ENCODE data around the gene SPSB4. TPM values are rescaled to one million over a fixed set of nuclear protein-coding genes. Genes with fewer than 3 reads are reported as not detected.

The SPSB4 gene
- total and polyA plus RNA-seq, 4 experiments from 2014 or later: not detected

- H3K4me1 ChIP-seq (ENCODE audit: insufficient read depth, low read length): no peaks in the 10 kb centered on the region
- Mint-ChIP-seq H3K36me3 (no peaks in the 10 kb centered on the region), H3K9me3 (no peaks in the 10 kb centered on the region), H3K4me1 (no peaks in the 10 kb centered on the region), H3K4me3 (no peak overlapping the region), H3K27ac (no peak overlapping the region), H3K27me3 (peaks cover 1 to 2% of the 10 kb centered on the region in 2 donors)
- intact Hi-C loops (cut with micrococcal nuclease): no loop called here
- no peaks in the 10 kb centered on the region for H3K27me3 ChIP-seq (ENCODE audit: insufficient read depth, low read length)
- no peak for DNase-seq
- H3K4me3 ChIP-seq (ENCODE audit: low read length in 2 of 2): no peak overlapping the region
- no peaks in the 10 kb centered on the region for H3K9me3 ChIP-seq (ENCODE audit: control insufficient read depth in 1 of 2, low read length in 2 of 2)
- ChIA-PET POLR2A (ENCODE audit: partially characterized antibody) (no interaction called here), CTCF (ENCODE audit: partially characterized antibody) (no interaction called here)
- no peak overlapping the region for H3K27ac ChIP-seq (ENCODE audit: low read depth, low read length)
- H3K36me3 ChIP-seq (ENCODE audit: insufficient read depth, low read length): no peaks in the 10 kb centered on the region
Observed at GRCh38 chr3:141093397-141093796, 42.2 kb downstream of the SPSB4 start.

- peaks cover 0 to 3% (median 0%) of the 10 kb centered on the region in 8 donors for H3K9me3 Mint-ChIP-seq
- CTCF ChIA-PET (ENCODE audit: partially characterized antibody): no interaction called here
- POLR2A ChIA-PET (ENCODE audit: partially characterized antibody): no interaction called here
- no peak overlapping the region for H3K27ac ChIP-seq (ENCODE audit: low read depth, low read length)
- intact Hi-C loops (cut with micrococcal nuclease): no loop called here
- no peaks in the 10 kb centered on the region for H3K9me3 ChIP-seq (ENCODE audit: control insufficient read depth in 1 of 2, low read length in 2 of 2)
- H3K27me3 ChIP-seq (ENCODE audit: insufficient read depth, low read length): no peaks in the 10 kb centered on the region
- no peak overlapping the region for H3K4me3 ChIP-seq (ENCODE audit: low read length in 2 of 2)
- no peaks in the 10 kb centered on the region for H3K4me1 ChIP-seq (ENCODE audit: insufficient read depth, low read length)
- no peak overlapping the region for H3K4me3 Mint-ChIP-seq
- H3K27me3 Mint-ChIP-seq: peaks cover 0 to 2% of the 10 kb centered on the region in 2 donors
- no peak overlapping the region for H3K27ac Mint-ChIP-seq
- H3K4me1 Mint-ChIP-seq: no peaks in the 10 kb centered on the region
- no peaks in the 10 kb centered on the region for H3K36me3 Mint-ChIP-seq
- H3K36me3 ChIP-seq (ENCODE audit: insufficient read depth, low read length): no peaks in the 10 kb centered on the region
- DNase-seq: no peak
Observed at GRCh38 chr3:141093971-141094684, 43.0 kb downstream of the SPSB4 start.

GRCh38 chr3:141094790-141095545 is 43.8 kb downstream of the SPSB4 start:
- no peak overlapping the region for H3K4me3 ChIP-seq (ENCODE audit: low read length in 2 of 2)
- no peaks in the 10 kb centered on the region for H3K4me1 ChIP-seq (ENCODE audit: insufficient read depth, low read length)
- Mint-ChIP-seq H3K4me1 (no peaks in the 10 kb centered on the region), H3K9me3 (peaks cover 0 to 3% (median under 1%) of the 10 kb centered on the region in 8 donors), H3K27me3 (peaks cover 0 to 2% of the 10 kb centered on the region in 2 donors), H3K4me3 (no peak overlapping the region), H3K36me3 (no peaks in the 10 kb centered on the region), H3K27ac (no peak overlapping the region)
- no peaks in the 10 kb centered on the region for H3K36me3 ChIP-seq (ENCODE audit: insufficient read depth, low read length)
- intact Hi-C loops (cut with micrococcal nuclease): no loop called here
- ChIA-PET POLR2A (ENCODE audit: partially characterized antibody) (no interaction called here), CTCF (ENCODE audit: partially characterized antibody) (interaction anchor here (1.5 kb wide), 1 partner anchor 11 kb away, joined by 5 read pairs; no protein-coding TSS in a partner anchor)
- no peak for DNase-seq
- H3K9me3 ChIP-seq (ENCODE audit: control insufficient read depth in 1 of 2, low read length in 2 of 2): no peaks in the 10 kb centered on the region
- no peak overlapping the region for H3K27ac ChIP-seq (ENCODE audit: low read depth, low read length)
- no peaks in the 10 kb centered on the region for H3K27me3 ChIP-seq (ENCODE audit: insufficient read depth, low read length)

- intact Hi-C loops (cut with micrococcal nuclease): no loop called here
- Mint-ChIP-seq H3K27me3 (peaks cover 0 to 4% of the 10 kb centered on the region in 2 donors), H3K27ac (no peak overlapping the region), H3K4me3 (no peak overlapping the region), H3K4me1 (no peaks in the 10 kb centered on the region), H3K9me3 (peaks cover 0 to 3% (median under 1%) of the 10 kb centered on the region in 8 donors), H3K36me3 (no peaks in the 10 kb centered on the region)
- no peaks in the 10 kb centered on the region for H3K9me3 ChIP-seq (ENCODE audit: control insufficient read depth in 1 of 2, low read length in 2 of 2)
- ChIA-PET POLR2A (ENCODE audit: partially characterized antibody) (no interaction called here), CTCF (ENCODE audit: partially characterized antibody) (interaction anchor here (1.5 kb wide), 1 partner anchor 10 kb away, joined by 5 read pairs; no protein-coding TSS in a partner anchor)
- no peak overlapping the region for H3K4me3 ChIP-seq (ENCODE audit: low read length in 2 of 2)
- no peak overlapping the region for H3K27ac ChIP-seq (ENCODE audit: low read depth, low read length)
- H3K4me1 ChIP-seq (ENCODE audit: insufficient read depth, low read length): no peaks in the 10 kb centered on the region
- H3K36me3 ChIP-seq (ENCODE audit: insufficient read depth, low read length): no peaks in the 10 kb centered on the region
- no peak for DNase-seq
- H3K27me3 ChIP-seq (ENCODE audit: insufficient read depth, low read length): no peaks in the 10 kb centered on the region
Observed at GRCh38 chr3:141095546-141095937, 44.4 kb downstream of the SPSB4 start.

- peaks cover 0 to 3% (median under 1%) of the 10 kb centered on the region in 8 donors for H3K9me3 Mint-ChIP-seq
- CTCF ChIA-PET (ENCODE audit: partially characterized antibody): interaction anchor here (1.5 kb wide), 1 partner anchor 10 kb away, joined by 5 read pairs; no protein-coding TSS in a partner anchor
Observed at GRCh38 chr3:141096164-141096563, 45.0 kb downstream of the SPSB4 start.

GRCh38 chr3:141096981-141097380 is 45.8 kb downstream of the SPSB4 start:
- Histone ChIP-seq H3K27me3 (ENCODE audit: insufficient read depth, low read length) (no peaks in the 10 kb centered on the region), H3K9me3 (ENCODE audit: control insufficient read depth in 1 of 2, low read length in 2 of 2) (no peaks in the 10 kb centered on the region), H3K36me3 (ENCODE audit: insufficient read depth, low read length) (no peaks in the 10 kb centered on the region), H3K4me1 (ENCODE audit: insufficient read depth, low read length) (no peaks in the 10 kb centered on the region), H3K27ac (ENCODE audit: low read depth, low read length) (no peak overlapping the region), H3K4me3 (ENCODE audit: low read length in 2 of 2) (no peak overlapping the region)
- H3K27me3 Mint-ChIP-seq: peaks cover 0 to 4% of the 10 kb centered on the region in 2 donors
- H3K9me3 Mint-ChIP-seq: peaks cover 0 to 3% (median under 1%) of the 10 kb centered on the region in 8 donors
- DNase-seq: no peak
- no peak overlapping the region for H3K4me3 Mint-ChIP-seq
- intact Hi-C loops (cut with micrococcal nuclease): no loop called here
- POLR2A ChIA-PET (ENCODE audit: partially characterized antibody): no interaction called here
- H3K27ac Mint-ChIP-seq: no peak overlapping the region
- CTCF ChIA-PET (ENCODE audit: partially characterized antibody): no interaction called here
- H3K36me3 Mint-ChIP-seq: no peaks in the 10 kb centered on the region
- no peaks in the 10 kb centered on the region for H3K4me1 Mint-ChIP-seq

More at GRCh38 chr3:141096164-141096563, 45.0 kb downstream of the SPSB4 start:
- Histone ChIP-seq H3K9me3 (ENCODE audit: control insufficient read depth in 1 of 2, low read length in 2 of 2) (no peaks in the 10 kb centered on the region), H3K27me3 (ENCODE audit: insufficient read depth, low read length) (no peaks in the 10 kb centered on the region), H3K36me3 (ENCODE audit: insufficient read depth, low read length) (no peaks in the 10 kb centered on the region), H3K4me3 (ENCODE audit: low read length in 2 of 2) (no peak overlapping the region), H3K4me1 (ENCODE audit: insufficient read depth, low read length) (no peaks in the 10 kb centered on the region), H3K27ac (ENCODE audit: low read depth, low read length) (no peak overlapping the region)
- DNase-seq: no peak
- intact Hi-C loops (cut with micrococcal nuclease): no loop called here
- POLR2A ChIA-PET (ENCODE audit: partially characterized antibody): no interaction called here
- no peak overlapping the region for H3K27ac Mint-ChIP-seq
- H3K4me3 Mint-ChIP-seq: no peak overlapping the region
- H3K4me1 Mint-ChIP-seq: no peaks in the 10 kb centered on the region
- no peaks in the 10 kb centered on the region for H3K36me3 Mint-ChIP-seq
- H3K27me3 Mint-ChIP-seq: peaks cover 0 to 4% of the 10 kb centered on the region in 2 donors

GRCh38 chr3:141100112-141100511 is 49.0 kb downstream of the SPSB4 start:
- Histone ChIP-seq H3K36me3 (ENCODE audit: insufficient read depth, low read length) (no peaks in the 10 kb centered on the region), H3K4me3 (ENCODE audit: low read length in 2 of 2) (no peak overlapping the region), H3K9me3 (ENCODE audit: control insufficient read depth in 1 of 2, low read length in 2 of 2) (no peaks in the 10 kb centered on the region), H3K27me3 (ENCODE audit: insufficient read depth, low read length) (no peaks in the 10 kb centered on the region), H3K4me1 (ENCODE audit: insufficient read depth, low read length) (no peaks in the 10 kb centered on the region), H3K27ac (ENCODE audit: low read depth, low read length) (no peak overlapping the region)
- Mint-ChIP-seq H3K4me3 (no peak overlapping the region), H3K27me3 (peaks cover 2 to 4% of the 10 kb centered on the region in 2 donors), H3K36me3 (no peaks in the 10 kb centered on the region), H3K9me3 (peaks cover 0 to 3% (median under 1%) of the 10 kb centered on the region in 8 donors), H3K4me1 (no peaks in the 10 kb centered on the region), H3K27ac (no peak overlapping the region)
- no peak for DNase-seq
- ChIA-PET CTCF (ENCODE audit: partially characterized antibody) (interaction anchor here (0.6 to 1.9 kb wide), 2 partner anchors 8 to 202 kb away, joined by 3 to 4 read pairs; no protein-coding TSS in a partner anchor), POLR2A (ENCODE audit: partially characterized antibody) (no interaction called here)
- intact Hi-C loops (cut with micrococcal nuclease): no loop called here
